Uterine smooth muscle cell (primary cell): ENCODE data around the gene NNAT. TPM values are rescaled to one million over a fixed set of nuclear protein-coding genes. Genes with fewer than 3 reads are reported as not detected.

Experiments
- total RNA-seq: library from RNA; depleted of rRNA; stranded (reverse); fragments of >200 nt; gene quantifications from 2 replicates; pipeline ENCODE4 v1.2.3, GENCODE V29; 2014

The NNAT gene
- total RNA-seq = 1.2 and 1.8 TPM in 2 replicates

GRCh38 chr20:37521061-37521771 lies at the start of gene NNAT:
TSS of gene NNAT (plus strand) at chr20:37521250. CDS start at chr20:37521332, 82 bp downstream.

GRCh38 chr20:37527638-37528445 lies 6.8 kb downstream of the NNAT start, which contains the start of gene BLCAP:
TSS of gene BLCAP (minus strand) at chr20:37527876. CDS start at chr20:37519174, 8,702 bp downstream.

Other genes starting within 250 kb of the NNAT start
- gene MANBAL, start 231.6 kb upstream of the NNAT start, total RNA-seq = 21.0 and 29.2 TPM in 2 replicates
- gene SRC, start 175.1 kb upstream of the NNAT start, total RNA-seq = 17.7 and 23.2 TPM in 2 replicates
- gene BLCAP, start 6.6 kb downstream of the NNAT start, total RNA-seq = 25.3 and 28.0 TPM in 2 replicates
- gene CTNNBL1, start 172.8 kb downstream of the NNAT start, total RNA-seq = 34.4 and 41.4 TPM in 2 replicates